Spleen (tissue), 11 donors: ENCODE data around the gene C1QL4. TPM values are rescaled to one million over a fixed set of nuclear protein-coding genes. Genes with fewer than 3 reads are reported as not detected.

ENCODE experiments used
- DNase-seq: peaks from one replicate; pipeline ENCODE4 v3.0.0-alpha.2; 2020
- H3K27ac ChIP-seq, 8 donors: fragments of 200-600 bp; sonication (generic) in 7 of 8; 1 replicate in 4 of 8; 2 replicates in 4 of 8; pipeline versions ENCODE4 v1.5.0 to v1.8.0; 2016 to 2021; ENCODE audit warnings: inconsistent platforms in 4 of 8, mild to moderate bottlenecking in 4 of 8, moderate library complexity in 1 of 8
- H3K27me3 ChIP-seq, 7 donors: fragments of 200-600 bp; sonication (generic) in 6 of 7; replicated peaks in 1 of 7; 1 replicate in 4 of 7; 2 replicates in 3 of 7; pipeline versions ENCODE4 v1.5.0 to v1.8.0; 2016 to 2021; ENCODE audit warnings: inconsistent platforms in 3 of 7, mild to moderate bottlenecking in 1 of 7
- H3K36me3 ChIP-seq, 6 donors: fragments of 200-600 bp; sonication (generic) in 5 of 6; 1 replicate in 4 of 6; 2 replicates in 2 of 6; pipeline versions ENCODE4 v1.5.0 to v1.8.0; 2016 to 2021; ENCODE audit warnings: inconsistent platforms in 2 of 6
- H3K4me1 ChIP-seq, 6 donors: fragments of 200-600 bp; sonication (generic) in 5 of 6; 1 replicate in 3 of 6; 2 replicates in 3 of 6; pipeline versions ENCODE4 v1.5.0 to v1.8.0; 2016 to 2021; ENCODE audit warnings: inconsistent platforms in 3 of 6
- H3K4me3 ChIP-seq, 8 donors: fragments of 200-600 bp; sonication (generic) in 7 of 8; 1 replicate in 4 of 8; 2 replicates in 4 of 8; pipeline versions ENCODE4 v1.5.0 to v1.8.0; 2016 to 2021; ENCODE audit warnings: inconsistent platforms in 4 of 8, mild to moderate bottlenecking in 4 of 8, moderate library complexity in 2 of 8
- H3K9me3 ChIP-seq, 8 donors: fragments of 200-600 bp; sonication (generic) in 7 of 8; 1 replicate in 4 of 8; 2 replicates in 4 of 8; pipeline versions ENCODE4 v1.5.0 to v1.8.0; 2016 to 2021; ENCODE audit warnings: inconsistent platforms in 4 of 8
- CTCF ChIP-seq, 11 experiments: fragments of 200-600 bp in 7 of 11; fragments of 450-650 bp in 4 of 11; sonication (generic) in 4 of 11; IDR thresholded peaks in 8 of 11; conservative IDR thresholded peaks in 3 of 11; 1 replicate in 7 of 11; 2 replicates in 4 of 11; pipeline versions ENCODE4 v1.4.0 to v1.8.0; 2016 to 2021; ENCODE audit warnings: antibody characterized with exemption in 11 of 11, inconsistent platforms in 4 of 11, mild to moderate bottlenecking in 1 of 11
- POLR2A ChIP-seq, 3 donors: fragments of 450-650 bp; IDR thresholded peaks; one replicate each; pipeline ENCODE4 v1.5.1; 2017; ENCODE audit warnings: antibody characterized with exemption in 3 of 3, mild to moderate bottlenecking in 1 of 3
- POLR2AphosphoS5 ChIP-seq, 3 donors: sonication (generic); formaldehyde crosslinking; IDR thresholded peaks; one replicate each; pipeline ENCODE4 v1.5.1; 2017; ENCODE audit warnings: antibody characterized with exemption in 3 of 3
- WGBS, 5 donors: extraction: QIAGEN DNeasy Blood & Tissue Kit in 3 of 5; methylation state at CpG; one replicate each; pipeline versions ENCODE4 v1.1.5 to v1.1.7; 2013 to 2018; 5-methylcytosine and 5-hydroxymethylcytosine counted together
- intact Hi-C: fragments of 100-400 bp; cut with DNase I; formaldehyde crosslinking; loops from one replicate; pipeline ENCODE4 v1.15.0; 2023; ENCODE audit warnings: low total_unique reads
- polyA plus RNA-seq, 3 donors: library from polyadenylated mRNA; stranded (reverse); fragments of 200-250 nt; gene quantifications; one replicate each; pipeline ENCODE4 v1.2.1, GENCODE V29; 2013
- total RNA-seq, 7 donors: library from RNA; depleted of rRNA in 3 of 7; stranded (reverse); fragments of >200 nt in 3 of 7; fragmentation: NEBNext Ultra II Directional in 4 of 7; extraction: Animal tissue kit (Norgen Biotek cat#: 25700) in 4 of 7; gene quantifications; one replicate each; pipeline versions ENCODE4 v1.1.0 to v1.2.1, GENCODE V29; 2016 to 2021
- donor health status: healthy with polysubstance abuse.
- donor health status: DM: no; HTN: no; CAD: no; lungs with moderate emphysema.
- donor health status: DM: no; HTN: no; CAD: no.
- donor health status: Bipolar disorder and iron deficiency.
- donor health status: healthy.
- donor health status: DM: no; HTN: no; CAD: no.
- donor health status: DM: yes; HTN: yes; CAD: no.

C1QL4 gene
- total and polyA plus RNA-seq, 10 donors, result not detected

- Histone ChIP-seq H3K9me3 (no peaks in the 10 kb centered on the region), H3K27ac (no peak overlapping the region), H3K4me1 (peaks cover 33 to 67% (median 57%) of the 10 kb centered on the region in 6 donors), H3K27me3 (peaks cover 16 to 98% (median 53%) of the 10 kb centered on the region in 7 donors), H3K4me3 (no peak overlapping the region), H3K36me3 (no peaks in the 10 kb centered on the region)
- intact Hi-C loops, result loop anchor here (5.0 kb wide), 1 partner anchor 54 kb away; no protein-coding TSS in a partner anchor
- 34 to 54% (median 47%) methylated on average over 14 of the region's 14 CpGs for WGBS, 5 donors
- TF ChIP-seq CTCF (IDR thresholded peaks at IDR 0.05 in 8 of 11, conservative IDR thresholded peaks at IDR 0.05 in 3 of 11), result no peak
- no peak for TF ChIP-seq POLR2A (IDR thresholded peaks at IDR 0.05)
- TF ChIP-seq POLR2AphosphoS5 (IDR thresholded peaks at IDR 0.05), result no peak
- no peak for DNase-seq
Observed at GRCh38 chr12:49340971-49341776, 4.2 kb upstream of the C1QL4 start.

GRCh38 chr12:49340095-49340870 is 3.3 kb upstream of the C1QL4 start:
- H3K27me3 ChIP-seq, result peaks cover 10 to 98% (median 53%) of the 10 kb centered on the region in 7 donors
- intact Hi-C loops, result loop anchor here (5.0 kb wide), 1 partner anchor 53 kb away; no protein-coding TSS in a partner anchor
- 51 to 60% (median 54%) methylated on average over 6 of the region's 6 CpGs for WGBS, 5 donors

GRCh38 chr12:49339464-49339861 is 2.5 kb upstream of the C1QL4 start:
- no peak overlapping the region for H3K27ac ChIP-seq
- DNase-seq, result no peak
- WGBS, 5 donors, result 29 to 61% (median 55%) methylated on average over 5 of the region's 5 CpGs
- H3K27me3 ChIP-seq, result peaks cover 7 to 98% (median 53%) of the 10 kb centered on the region in 7 donors
- TF ChIP-seq POLR2AphosphoS5 (IDR thresholded peaks at IDR 0.05), result no peak
- TF ChIP-seq CTCF (IDR thresholded peaks at IDR 0.05 in 8 of 11, conservative IDR thresholded peaks at IDR 0.05 in 3 of 11), result no peak
- no peak for TF ChIP-seq POLR2A (IDR thresholded peaks at IDR 0.05)
- no peaks in the 10 kb centered on the region for H3K36me3 ChIP-seq
- H3K4me3 ChIP-seq, result no peak overlapping the region
- intact Hi-C loops, result no loop called here
- H3K4me1 ChIP-seq, result peaks cover 20 to 58% (median 45%) of the 10 kb centered on the region in 6 donors
- no peaks in the 10 kb centered on the region for H3K9me3 ChIP-seq

More at GRCh38 chr12:49340095-49340870, 3.3 kb upstream of the C1QL4 start:
- no peaks in the 10 kb centered on the region for H3K9me3 ChIP-seq
- H3K36me3 ChIP-seq, result no peaks in the 10 kb centered on the region
- no peak overlapping the region for H3K4me3 ChIP-seq
- DNase-seq, result no peak
- H3K4me1 ChIP-seq, result peaks cover 24 to 64% (median 52%) of the 10 kb centered on the region in 6 donors
- TF ChIP-seq CTCF (IDR thresholded peaks at IDR 0.05 in 8 of 11, conservative IDR thresholded peaks at IDR 0.05 in 3 of 11) (no peak), POLR2AphosphoS5 (IDR thresholded peaks at IDR 0.05) (no peak), POLR2A (IDR thresholded peaks at IDR 0.05) (no peak)
- H3K27ac ChIP-seq, result no peak overlapping the region
